TTC549 (cell line): ENCODE results near the gene PPL.

Experiments
- FAIRE-seq: peaks from 2 replicates; lab custom pipeline; 2012; peaks lifted over from hg19 to GRCh38; lab: Jason Lieb, UNC

The PPL gene

GRCh38 chr16:4859900-4860255 is 77.1 kb downstream of the PPL start:
- no peak for FAIRE-seq

DNA sequence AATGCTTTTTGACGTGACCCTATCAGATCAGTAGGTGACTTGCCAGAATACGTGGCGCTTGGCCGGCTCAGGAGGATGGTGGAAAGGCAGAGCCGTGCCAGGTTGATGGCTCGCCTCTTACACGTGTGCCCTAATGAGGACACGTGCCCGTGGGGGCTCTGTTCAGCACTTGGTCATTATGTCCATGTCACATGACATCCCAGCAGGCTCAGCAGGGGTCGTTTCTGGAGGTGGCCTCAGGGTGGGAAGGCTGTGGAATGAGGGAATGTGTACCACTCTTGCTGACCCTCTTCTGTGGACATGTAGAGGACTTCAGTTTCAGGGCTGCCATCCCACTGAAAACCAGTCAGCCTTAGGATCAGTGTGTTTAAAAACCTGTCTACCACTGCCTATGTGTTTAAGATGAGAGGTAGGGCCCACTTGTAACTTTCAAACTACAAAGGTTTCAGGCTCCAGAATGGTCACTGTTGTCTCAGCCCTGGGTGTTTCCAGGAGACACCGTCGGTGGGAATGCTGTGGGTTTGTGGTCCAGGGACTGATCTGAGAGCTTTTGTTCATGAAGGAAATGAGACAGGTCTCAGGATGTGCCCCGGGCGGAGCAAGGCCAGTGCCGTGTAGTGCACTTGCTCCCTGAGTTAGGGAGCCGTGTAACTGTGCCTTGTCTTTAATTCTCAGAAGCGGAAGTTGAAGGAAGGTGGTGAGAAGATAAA is 77.6 kb downstream of the PPL start:
- no peak for FAIRE-seq

GRCh38 chr16:4855804-4856203 is 81.1 kb downstream of the PPL start:
- no peak for FAIRE-seq

DNA sequence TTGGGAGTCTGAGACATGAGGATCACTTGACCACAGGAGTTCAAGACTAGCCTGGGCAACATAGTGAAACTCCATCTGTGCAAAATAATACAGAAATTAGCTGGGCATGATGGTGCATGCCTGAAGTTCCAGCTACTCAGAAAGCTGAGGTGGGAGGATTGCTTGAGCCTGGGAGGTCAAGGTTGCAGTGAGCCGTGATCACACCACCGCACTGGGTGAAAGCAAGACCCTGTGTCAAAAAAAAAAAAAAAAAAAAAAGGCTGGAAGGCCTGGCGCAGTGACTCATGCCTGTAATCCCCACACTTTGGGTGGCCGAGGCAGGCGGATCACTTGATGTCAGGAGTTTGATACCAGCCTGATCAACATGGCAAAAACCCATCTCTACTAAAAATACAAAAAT is 81.6 kb downstream of the PPL start:
- no peak for FAIRE-seq

DNA sequence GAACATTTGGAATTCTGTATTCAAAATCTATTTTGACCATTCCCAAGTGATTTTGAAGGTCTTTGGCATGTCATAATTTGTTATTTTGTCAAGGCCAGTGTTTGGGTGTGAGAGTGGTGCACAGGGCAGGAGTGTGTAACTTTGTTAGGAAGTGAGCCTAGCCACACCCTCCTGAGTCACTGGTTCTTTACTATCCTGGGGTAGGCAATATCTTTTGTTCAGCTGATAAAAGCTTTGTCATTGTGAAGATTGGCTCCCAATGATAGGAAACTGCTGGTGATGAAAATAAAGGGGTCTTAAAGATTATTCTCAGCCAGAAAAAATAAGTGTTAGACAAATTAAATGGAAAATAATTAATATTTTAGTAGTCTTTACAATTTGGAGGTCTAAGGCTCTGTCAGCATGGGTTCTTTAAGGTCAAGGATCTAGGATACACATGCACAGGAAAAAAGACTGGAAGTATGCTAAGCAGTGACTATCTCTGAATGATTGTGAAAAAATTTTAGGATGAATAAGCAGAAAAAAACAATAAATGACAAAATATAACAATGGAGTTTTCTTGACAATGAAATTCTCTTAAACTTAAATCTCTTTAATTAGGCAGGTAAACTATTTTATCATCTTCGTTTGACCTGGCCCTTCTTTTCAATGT is 84.6 kb downstream of the PPL start:
- no peak for FAIRE-seq

DNA sequence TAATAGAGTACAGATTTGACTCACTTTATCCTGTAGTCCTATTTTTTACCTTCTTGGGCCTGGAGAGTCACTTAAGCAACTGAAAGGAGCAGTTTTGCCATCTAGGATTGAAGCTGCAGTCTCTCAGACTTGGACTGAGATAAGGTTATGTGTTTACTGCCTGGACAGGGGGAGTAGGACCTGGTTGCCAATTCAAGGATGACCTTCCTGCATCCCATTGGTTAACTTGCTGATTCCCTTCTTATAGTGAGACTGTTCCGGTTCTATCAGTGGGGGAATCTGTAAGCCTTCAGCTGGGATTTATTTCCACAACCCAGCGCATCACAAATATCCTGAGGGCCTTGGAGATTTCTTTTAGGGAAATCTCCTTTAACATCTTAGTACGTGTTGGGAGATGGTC is 86.7 kb downstream of the PPL start:
- no peak for FAIRE-seq

GRCh38 chr16:4847774-4848587 is 89.0 kb downstream of the PPL start:
- FAIRE-seq = no peak

GRCh38 chr16:4846901-4847773 is 89.8 kb downstream of the PPL start, which contains the start of the genes GLYR1 and UBN1:
Gene GLYR1 (minus strand): TSS chr16:4847288. CDS start chr16:4847265, 23 bp downstream.
Gene UBN1 (plus strand): TSS chr16:4847481. CDS start chr16:4852918, 5,437 bp downstream.
- FAIRE-seq = no peak

DNA sequence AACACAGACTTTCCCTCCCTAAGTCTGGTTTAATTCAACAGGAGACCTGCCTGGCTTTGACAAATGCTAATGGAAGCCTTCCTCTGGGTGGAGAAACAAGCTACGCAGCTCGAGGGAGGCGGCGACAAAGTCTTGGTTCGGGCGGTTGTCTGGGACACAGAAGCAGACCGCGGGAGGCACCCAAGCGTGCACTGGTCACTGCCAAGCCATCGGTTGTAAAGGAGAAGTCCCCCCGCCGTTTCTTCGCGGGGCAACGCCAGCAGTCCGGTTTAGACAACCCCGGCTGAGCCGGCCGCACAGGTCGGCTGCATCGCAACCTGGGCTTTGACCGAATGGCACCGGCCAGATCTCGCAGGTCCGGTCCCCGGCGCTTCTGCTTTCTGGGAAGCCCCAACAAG is 90.4 kb downstream of the PPL start:
- no peak for FAIRE-seq

GRCh38 chr16:4840984-4841383 is 96.0 kb downstream of the PPL start:
- no peak for FAIRE-seq

DNA sequence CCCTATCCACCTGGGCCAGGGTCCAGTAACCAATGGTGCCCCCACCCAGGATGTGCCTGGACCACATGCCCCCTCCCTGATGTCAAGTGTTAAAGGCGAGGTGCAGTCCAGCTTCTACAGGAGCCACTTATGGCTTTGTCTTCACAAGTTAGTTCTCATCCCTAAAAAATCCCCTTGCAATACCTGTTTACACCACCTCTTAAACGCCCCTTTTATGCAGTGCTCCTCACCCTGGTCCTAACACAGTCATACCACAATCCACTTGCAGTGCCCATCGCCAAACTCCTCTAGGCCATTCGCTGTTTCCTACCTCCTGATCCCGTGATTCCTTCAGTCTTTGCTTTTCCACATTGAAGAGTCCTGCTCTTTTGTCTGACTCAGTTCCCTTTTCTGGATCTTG is 97.0 kb downstream of the PPL start:
- FAIRE-seq = no peak

GRCh38 chr16:4837733-4838501 is 99.0 kb downstream of the PPL start:
- FAIRE-seq = no peak

DNA sequence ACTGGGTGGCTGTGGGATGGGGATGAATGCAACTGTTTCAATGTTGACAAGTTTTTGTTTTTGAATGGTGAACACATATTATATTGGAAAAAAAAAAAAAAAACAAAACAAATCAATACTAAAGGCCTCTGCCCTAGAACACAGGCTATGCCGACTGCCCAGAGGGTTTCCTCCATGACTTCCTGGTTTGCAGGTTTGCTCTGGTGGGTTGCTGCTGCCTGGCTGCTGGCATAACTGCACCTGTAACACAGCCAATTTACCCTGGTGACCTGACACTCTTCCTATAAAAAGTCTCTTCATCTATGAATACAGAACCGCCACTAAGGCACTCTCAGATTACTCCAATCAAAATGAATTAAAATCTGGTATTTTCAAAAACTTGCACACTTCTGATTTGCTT is 100.2 kb downstream of the PPL start:
- no peak for FAIRE-seq

DNA sequence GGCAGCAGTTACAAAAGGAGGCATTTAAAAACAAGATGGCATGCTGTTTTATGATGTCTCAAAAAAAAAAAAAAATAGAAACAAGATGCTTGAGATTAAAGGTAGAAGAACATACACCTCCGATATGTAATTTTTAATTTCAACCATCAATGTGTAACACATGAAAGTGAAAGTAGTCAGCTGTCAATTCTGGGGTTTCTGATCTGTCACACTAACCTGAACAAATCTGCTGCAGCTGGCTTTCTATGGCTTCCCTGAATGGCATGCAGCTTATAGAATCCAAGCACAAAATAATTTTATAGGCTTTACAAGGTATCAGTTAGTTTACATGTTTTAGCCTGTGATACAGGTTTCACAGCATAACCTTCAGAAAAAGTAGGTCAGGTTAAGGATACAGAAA is 103.4 kb downstream of the PPL start:
- no peak for FAIRE-seq

- FAIRE-seq = no peak
These were observed 104.1 kb downstream of the PPL start for GRCh38 chr16:4832698-4833343.
